Measurements from ENCODE around the gene CORO7.

The CORO7 gene

DNA sequence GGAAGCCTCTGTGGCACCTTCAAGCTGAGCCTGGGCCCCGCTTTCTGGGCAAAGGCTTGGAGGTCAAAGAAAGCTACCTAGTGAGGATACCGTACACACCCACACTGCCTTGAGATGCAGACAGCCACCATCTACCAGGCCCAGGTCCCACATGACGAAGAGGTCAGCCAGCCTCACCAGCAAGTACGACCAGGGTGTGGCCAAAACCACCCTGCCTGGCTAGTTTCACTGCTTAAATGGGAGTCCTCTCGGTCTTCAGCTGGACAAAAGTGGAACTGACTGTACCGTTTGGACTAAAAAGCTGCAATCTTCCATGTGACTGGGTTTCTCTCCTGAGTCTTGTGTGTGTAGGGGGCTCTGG lies 23.2 kb downstream of the CORO7 start:
- no peak for DNase-seq
- Histone ChIP-seq H3K36me3 (peaks cover 3% of the 10 kb centered on the region; the same call in 1 of the 2 replicates), H3K4me3 (ENCODE audit: low read depth, low read length) (no peak overlapping the region), H3K4me1 (peaks cover 35% of the 10 kb centered on the region), H3K27me3 (no peaks in the 10 kb centered on the region), H3K9me3 (no peaks in the 10 kb centered on the region)
- TF ChIP-seq CTCF (IDR thresholded peaks at IDR 0.05; ENCODE audit: low read depth, low read length) = no peak

- peak; percentile 94 for DNase-seq
- no peaks in the 10 kb centered on the region for H3K9me3 ChIP-seq
- H3K4me3 ChIP-seq (ENCODE audit: low read depth, low read length) = peak overlapping the region; percentile 11; the same call in 1 of the 2 replicates
- no peak for TF ChIP-seq CTCF (IDR thresholded peaks at IDR 0.05; ENCODE audit: low read depth, low read length)
- H3K4me1 ChIP-seq = peaks cover 37% of the 10 kb centered on the region
- peaks cover 3% of the 10 kb centered on the region; the same call in 1 of the 2 replicates for H3K36me3 ChIP-seq
- H3K27me3 ChIP-seq = no peaks in the 10 kb centered on the region
Measured at GRCh38 chr16:4392382-4393239, 23.8 kb downstream of the CORO7 start.

DNA sequence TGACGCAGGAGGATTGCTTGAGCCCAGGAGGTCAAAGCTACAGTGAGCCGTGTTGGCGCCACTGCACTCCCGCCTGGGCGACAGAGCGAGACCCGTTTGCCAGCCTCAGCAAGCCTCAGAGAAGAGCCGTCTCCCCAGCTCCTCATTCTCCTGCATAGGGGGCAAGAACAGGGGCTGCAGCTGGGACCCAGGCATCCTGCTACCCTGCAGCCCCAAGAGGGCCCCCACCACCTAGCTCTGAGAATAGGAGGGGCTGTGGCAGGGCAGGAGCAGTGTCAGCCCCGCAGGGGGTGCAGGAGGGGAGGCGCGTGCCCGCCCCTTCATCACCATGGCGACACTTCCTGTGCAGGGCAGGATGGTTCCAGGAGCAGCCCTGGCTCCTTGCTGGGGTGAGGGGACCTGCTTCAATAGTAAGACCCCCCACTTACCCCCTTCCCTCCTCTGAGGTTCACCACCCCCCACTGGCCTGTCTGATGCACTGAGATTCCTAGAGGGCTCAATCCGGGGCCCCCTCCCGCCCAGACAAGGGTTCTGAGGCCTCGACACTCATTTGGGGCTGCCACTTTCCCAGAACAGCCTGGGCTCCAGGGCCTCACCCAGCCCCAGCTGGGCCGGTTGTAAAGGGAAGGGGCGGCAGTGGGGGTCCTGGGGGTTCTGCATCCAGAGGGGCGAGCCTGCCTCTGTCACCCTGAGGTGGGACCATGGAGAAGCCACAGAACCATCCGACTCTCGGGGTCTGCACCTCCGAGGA lies 24.6 kb downstream of the CORO7 start:
- DNase-seq = peak; percentile 57
- H3K36me3 ChIP-seq = peaks cover 3% of the 10 kb centered on the region; the same call in 1 of the 2 replicates
- peaks cover 37% of the 10 kb centered on the region for H3K4me1 ChIP-seq
- no peak for TF ChIP-seq CTCF (IDR thresholded peaks at IDR 0.05; ENCODE audit: low read depth, low read length)
- H3K4me3 ChIP-seq (ENCODE audit: low read depth, low read length) = peak overlapping the region; percentile 11; the same call in 1 of the 2 replicates
- H3K27me3 ChIP-seq = no peaks in the 10 kb centered on the region
- no peaks in the 10 kb centered on the region for H3K9me3 ChIP-seq

GRCh38 chr16:4390266-4391260 lies 25.8 kb downstream of the CORO7 start:
- peak; percentile 12 for DNase-seq
- TF ChIP-seq CTCF (IDR thresholded peaks at IDR 0.05; ENCODE audit: low read depth, low read length) = peak; percentile 33
- Histone ChIP-seq H3K36me3 (peaks cover 4% of the 10 kb centered on the region; the same call in 1 of the 2 replicates), H3K4me3 (ENCODE audit: low read depth, low read length) (no peak overlapping the region), H3K4me1 (peaks cover 40% of the 10 kb centered on the region), H3K27me3 (no peaks in the 10 kb centered on the region), H3K9me3 (no peaks in the 10 kb centered on the region)

DNA sequence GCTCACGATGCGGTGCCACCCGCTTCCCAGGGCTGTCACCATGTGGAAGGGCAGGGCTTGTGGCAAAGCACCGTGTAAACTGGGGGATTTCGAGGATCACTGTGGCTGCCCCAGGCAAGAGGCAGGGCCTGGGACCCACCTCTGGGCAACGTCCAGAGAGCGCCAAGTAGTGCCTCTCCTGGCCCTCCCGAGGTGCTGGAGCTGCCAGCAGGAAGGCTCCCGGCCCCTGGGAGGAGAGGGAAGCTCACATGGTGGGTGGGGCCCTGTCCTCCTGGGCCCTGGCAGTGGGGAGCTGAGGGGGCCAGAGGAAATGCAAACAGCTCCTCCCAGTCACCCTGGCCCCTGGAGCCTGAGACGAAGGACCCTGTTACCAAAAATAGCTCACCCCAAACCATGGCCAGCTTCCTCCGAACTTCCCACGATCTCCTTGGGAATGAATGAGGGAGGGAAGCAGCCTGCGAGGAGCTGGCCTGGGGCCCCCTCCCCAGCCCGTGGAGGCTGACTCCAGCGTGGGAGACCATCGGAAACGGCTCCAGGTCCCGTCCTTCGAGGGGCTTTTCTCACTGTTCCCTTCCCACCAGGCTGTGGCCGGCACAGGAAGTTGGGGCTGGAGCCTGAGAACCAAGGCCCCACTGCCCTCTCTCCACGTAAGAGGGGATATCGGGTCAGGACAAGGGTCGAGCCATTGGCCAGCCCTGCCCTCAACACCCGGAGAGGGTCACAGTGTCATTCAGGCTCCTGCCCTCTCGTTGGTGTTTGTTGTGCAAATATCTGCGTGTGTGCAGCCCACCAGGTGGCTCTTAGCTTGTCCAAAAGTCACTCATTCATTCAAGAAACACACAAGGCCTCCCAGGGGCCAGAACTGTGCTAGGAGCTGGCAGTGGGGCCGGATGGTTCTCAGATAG lies 27.1 kb downstream of the CORO7 start:
- Histone ChIP-seq H3K4me1 (peaks cover 47% of the 10 kb centered on the region), H3K27me3 (no peaks in the 10 kb centered on the region), H3K36me3 (peaks cover 7% of the 10 kb centered on the region; the same call in 1 of the 2 replicates), H3K4me3 (ENCODE audit: low read depth, low read length) (no peak overlapping the region), H3K9me3 (no peaks in the 10 kb centered on the region)
- no peak for TF ChIP-seq CTCF (IDR thresholded peaks at IDR 0.05; ENCODE audit: low read depth, low read length)
- DNase-seq = peak; percentile 17
